ENCODE results near the gene HCN2. TPM values are rescaled to one million over a fixed set of nuclear protein-coding genes. Genes with fewer than 3 reads are reported as not detected.
A peak's percentile ranks its signal among the peaks of the same experiment; 100 is the strongest.

HCN2 gene
- total and polyA plus RNA-seq, 2 of the 13 experiments (the other 11 are each of a cell fraction or from before 2014, with no cell fraction given) = 0.01 TPM; not detected in 1

DNA sequence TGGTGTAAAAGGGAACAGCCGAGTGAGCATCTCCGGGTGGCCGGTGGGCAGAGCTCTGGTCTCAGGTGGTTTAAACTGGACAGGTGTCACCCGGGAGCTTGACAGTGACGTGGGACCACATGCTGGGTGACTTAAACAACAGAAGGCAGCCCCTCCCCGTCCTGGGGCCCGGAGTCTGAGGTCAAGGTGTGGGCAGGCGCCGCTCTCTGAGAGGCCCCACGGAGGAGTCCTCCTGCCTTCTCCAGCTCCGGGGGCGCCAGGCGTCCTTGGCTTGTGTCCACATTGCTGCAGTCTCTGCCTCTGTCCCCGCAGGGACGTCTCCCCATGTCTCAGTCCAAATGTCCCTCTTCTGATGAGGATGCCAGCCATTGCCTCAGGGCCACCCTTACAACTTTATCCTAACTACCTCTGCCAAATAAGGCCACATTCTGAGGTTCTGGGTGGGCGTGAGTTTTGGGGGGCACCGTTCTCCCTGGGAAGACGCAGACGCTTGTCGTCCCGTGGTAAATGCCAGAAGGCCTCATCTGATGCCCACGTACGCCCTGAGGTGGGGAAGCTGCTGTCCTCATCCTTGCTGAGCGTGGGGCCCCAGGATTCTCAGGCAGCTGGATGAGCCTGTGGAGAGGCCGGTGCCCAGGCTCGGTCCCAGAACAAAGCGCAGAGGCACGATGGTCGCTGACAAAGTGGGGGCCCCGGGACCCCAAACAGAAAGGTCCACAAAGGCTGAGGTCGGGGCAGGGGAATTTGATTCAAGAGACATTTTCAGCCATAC is 32.9 kb upstream of the HCN2 start (continued):
- TF ChIP-seq ZNF224 (CRISPR knock-in tag; IDR thresholded peaks at IDR 0.05) (no peak), KMT2A (CRISPR knock-in tag; IDR thresholded peaks at IDR 0.05) (no peak), HNF4A (CRISPR knock-in tag; IDR thresholded peaks at IDR 0.05) (no peak), ZMYM2 (CRISPR knock-in tag; IDR thresholded peaks at IDR 0.05) (no peak), ZNF550 (CRISPR knock-in tag; IDR thresholded peaks at IDR 0.05; ENCODE audit: borderline replicate concordance) (no peak), GABPB1 (CRISPR knock-in tag; IDR thresholded peaks at IDR 0.05) (peak; percentile 16; the same call in 1 of the 2 replicates), NPAS2 (CRISPR knock-in tag; IDR thresholded peaks at IDR 0.05; ENCODE audit: borderline replicate concordance) (no peak), KMT2B (CRISPR knock-in tag; IDR thresholded peaks at IDR 0.05) (no peak), ZNF567 (CRISPR knock-in tag; IDR thresholded peaks at IDR 0.05; ENCODE audit: borderline replicate concordance) (no peak), ZNF563 (CRISPR knock-in tag; IDR thresholded peaks at IDR 0.05) (0 out of 2 replicates have a peak, but pooled peaks have one; percentile 81), RBAK (CRISPR knock-in tag; IDR thresholded peaks at IDR 0.05) (no peak), ZSCAN30 (CRISPR knock-in tag; IDR thresholded peaks at IDR 0.05) (no peak), ZKSCAN5 (CRISPR knock-in tag; IDR thresholded peaks at IDR 0.05) (no peak), NCOA1 (CRISPR knock-in tag; IDR thresholded peaks at IDR 0.05) (no peak), CEBPB (IDR thresholded peaks at IDR 0.05; ENCODE audit: borderline replicate concordance, low read depth, low read length) (no peak), ZNF430 (CRISPR knock-in tag; IDR thresholded peaks at IDR 0.05) (no peak), ZNF720 (CRISPR knock-in tag; IDR thresholded peaks at IDR 0.05) (no peak), NR2F1 (CRISPR knock-in tag; IDR thresholded peaks at IDR 0.05) (no peak), ZNF772 (CRISPR knock-in tag; IDR thresholded peaks at IDR 0.05) (no peak), SP1 (IDR thresholded peaks at IDR 0.05) (no peak), SP1 (CRISPR knock-in tag; IDR thresholded peaks at IDR 0.05) (no peak), ZNF615 (CRISPR knock-in tag; IDR thresholded peaks at IDR 0.05; ENCODE audit: borderline replicate concordance) (no peak), FOXK1 (CRISPR knock-in tag; IDR thresholded peaks at IDR 0.05; ENCODE audit: borderline replicate concordance, low read depth) (no peak), MXI1 (IDR thresholded peaks at IDR 0.05; ENCODE audit: borderline replicate concordance, low read depth, low read length) (peak; percentile 34; the same call in 1 of the 3 replicates), ZSCAN5A (CRISPR knock-in tag; IDR thresholded peaks at IDR 0.05; ENCODE audit: borderline replicate concordance) (no peak), BRD4 (CRISPR knock-in tag; IDR thresholded peaks at IDR 0.05) (no peak)
- TF ChIP-seq, protein P1, sequence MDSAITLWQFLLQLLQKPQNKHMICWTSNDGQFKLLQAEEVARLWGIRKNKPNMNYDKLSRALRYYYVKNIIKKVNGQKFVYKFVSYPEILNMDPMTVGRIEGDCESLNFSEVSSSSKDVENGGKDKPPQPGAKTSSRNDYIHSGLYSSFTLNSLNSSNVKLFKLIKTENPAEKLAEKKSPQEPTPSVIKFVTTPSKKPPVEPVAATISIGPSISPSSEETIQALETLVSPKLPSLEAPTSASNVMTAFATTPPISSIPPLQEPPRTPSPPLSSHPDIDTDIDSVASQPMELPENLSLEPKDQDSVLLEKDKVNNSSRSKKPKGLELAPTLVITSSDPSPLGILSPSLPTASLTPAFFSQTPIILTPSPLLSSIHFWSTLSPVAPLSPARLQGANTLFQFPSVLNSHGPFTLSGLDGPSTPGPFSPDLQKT (CRISPR knock-in tag; IDR thresholded peaks at IDR 0.05; ENCODE audit: borderline replicate concordance) = no peak
- TF ChIP-seq, protein P2, sequence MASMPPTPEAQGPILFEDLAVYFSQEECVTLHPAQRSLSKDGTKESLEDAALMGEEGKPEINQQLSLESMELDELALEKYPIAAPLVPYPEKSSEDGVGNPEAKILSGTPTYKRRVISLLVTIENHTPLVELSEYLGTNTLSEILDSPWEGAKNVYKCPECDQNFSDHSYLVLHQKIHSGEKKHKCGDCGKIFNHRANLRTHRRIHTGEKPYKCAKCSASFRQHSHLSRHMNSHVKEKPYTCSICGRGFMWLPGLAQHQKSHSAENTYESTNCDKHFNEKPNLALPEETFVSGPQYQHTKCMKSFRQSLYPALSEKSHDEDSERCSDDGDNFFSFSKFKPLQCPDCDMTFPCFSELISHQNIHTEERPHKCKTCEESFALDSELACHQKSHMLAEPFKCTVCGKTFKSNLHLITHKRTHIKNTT (CRISPR knock-in tag; IDR thresholded peaks at IDR 0.05) = no peak
- TF ChIP-seq, protein P3, sequence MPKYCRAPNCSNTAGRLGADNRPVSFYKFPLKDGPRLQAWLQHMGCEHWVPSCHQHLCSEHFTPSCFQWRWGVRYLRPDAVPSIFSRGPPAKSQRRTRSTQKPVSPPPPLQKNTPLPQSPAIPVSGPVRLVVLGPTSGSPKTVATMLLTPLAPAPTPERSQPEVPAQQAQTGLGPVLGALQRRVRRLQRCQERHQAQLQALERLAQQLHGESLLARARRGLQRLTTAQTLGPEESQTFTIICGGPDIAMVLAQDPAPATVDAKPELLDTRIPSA (CRISPR knock-in tag; IDR thresholded peaks at IDR 0.05; ENCODE audit: borderline replicate concordance) = no peak

Measured in HepG2 (cell line).